Pancreas (tissue), 10 donors: ENCODE data around the gene COA6. TPM values are rescaled to one million over a fixed set of nuclear protein-coding genes. Genes with fewer than 3 reads are reported as not detected.

Experiments
- ATAC-seq, 4 donors: fragments of 200-7000 bp; cut with Tn5 transposase; one replicate each; pipeline versions ENCODE4 v1.8.0 to v1.9.1; 2020; ENCODE audit warnings: mild to moderate bottlenecking in 4 of 4, moderate library complexity in 4 of 4
- DNase-seq, 6 donors: peaks; one replicate each; pipeline ENCODE4 v3.0.0-alpha.2; 2020
- FAIRE-seq: peaks from 2 replicates; lab custom pipeline; 2012; peaks lifted over from hg19 to GRCh38; lab: Jason Lieb, UNC
- H3K27ac ChIP-seq, 4 donors: fragments of 200-600 bp; sonication (generic); 1 replicate in 3 of 4; 2 replicates in 1 of 4; pipeline versions ENCODE4 v1.5.0 to v1.8.0; 2020
- H3K27me3 ChIP-seq, 4 donors: fragments of 200-600 bp; one replicate each; pipeline ENCODE4 v1.8.0; 2021
- H3K36me3 ChIP-seq, 3 donors: fragments of 200-600 bp; sonication (generic) in 1 of 3; one replicate each; pipeline versions ENCODE4 v1.5.0 to v1.8.0; 2020 to 2021
- H3K4me1 ChIP-seq, 3 donors: fragments of 200-600 bp; one replicate each; pipeline ENCODE4 v1.8.0; 2021
- H3K4me3 ChIP-seq, 4 donors: fragments of 200-600 bp; sonication (generic) in 2 of 4; one replicate each; pipeline versions ENCODE4 v1.5.0 to v1.8.0; 2020 to 2021
- H3K9me3 ChIP-seq, 4 donors: fragments of 200-600 bp; one replicate each; pipeline ENCODE4 v1.8.0; 2021
- whole genome bisulfite sequencing, 2 donors: extraction: QIAGEN DNeasy Blood & Tissue Kit; methylation state at CpG; one replicate each; pipeline ENCODE4 v1.1.7; 2013; 5-methylcytosine and 5-hydroxymethylcytosine counted together
- intact Hi-C, 3 donors: fragments of 100-400 bp; cut with DNase I; formaldehyde crosslinking; loops; one replicate each; pipeline versions ENCODE4 v1.11.1 to v1.14.2; 2022
- polyA plus RNA-seq, 2 donors: library from polyadenylated mRNA; stranded (reverse); fragments of 200-250 nt; gene quantifications; one replicate each; pipeline ENCODE4 v1.2.3, GENCODE V29; 2013
- total RNA-seq, 6 donors: library from RNA; stranded (reverse); fragmentation: NEBNext Ultra II Directional in 4 of 6; extraction: Animal tissue kit (Norgen Biotek cat#: 25700) in 4 of 6; gene quantifications; one replicate each; pipeline versions ENCODE4 v1.2.1 to v1.2.4, GENCODE V29; 2021 to 2023
- TF ChIP-seq, protein P1 (sequence below), 4 donors: fragments of 200-600 bp; sonication (generic) in 3 of 4; IDR thresholded peaks; one replicate each; pipeline versions ENCODE4 v1.5.0 to v1.8.0; 2021; ENCODE audit warnings: antibody characterized with exemption in 4 of 4
- donor health status: healthy with polysubstance abuse.
- donor health status: DM: no; HTN: no; CAD: no; lungs with moderate emphysema.
- donor health status: DM: no; HTN: no; CAD: no.
- donor health status: control.
- donor health status: control.
- donor health status: Bipolar disorder and iron deficiency.
- donor health status: DM: yes; HTN: yes; CAD: no.
- donor health status: DM: no; HTN: no; CAD: no.
- donor health status: DM: no; HTN: no; CAD: no.
- donor health status: DM: yes; HTN: yes; CAD: no.

Gene COA6
- total and polyA plus RNA-seq, 8 donors = 6.4 to 23.6 (median 10.0) TPM

DNA sequence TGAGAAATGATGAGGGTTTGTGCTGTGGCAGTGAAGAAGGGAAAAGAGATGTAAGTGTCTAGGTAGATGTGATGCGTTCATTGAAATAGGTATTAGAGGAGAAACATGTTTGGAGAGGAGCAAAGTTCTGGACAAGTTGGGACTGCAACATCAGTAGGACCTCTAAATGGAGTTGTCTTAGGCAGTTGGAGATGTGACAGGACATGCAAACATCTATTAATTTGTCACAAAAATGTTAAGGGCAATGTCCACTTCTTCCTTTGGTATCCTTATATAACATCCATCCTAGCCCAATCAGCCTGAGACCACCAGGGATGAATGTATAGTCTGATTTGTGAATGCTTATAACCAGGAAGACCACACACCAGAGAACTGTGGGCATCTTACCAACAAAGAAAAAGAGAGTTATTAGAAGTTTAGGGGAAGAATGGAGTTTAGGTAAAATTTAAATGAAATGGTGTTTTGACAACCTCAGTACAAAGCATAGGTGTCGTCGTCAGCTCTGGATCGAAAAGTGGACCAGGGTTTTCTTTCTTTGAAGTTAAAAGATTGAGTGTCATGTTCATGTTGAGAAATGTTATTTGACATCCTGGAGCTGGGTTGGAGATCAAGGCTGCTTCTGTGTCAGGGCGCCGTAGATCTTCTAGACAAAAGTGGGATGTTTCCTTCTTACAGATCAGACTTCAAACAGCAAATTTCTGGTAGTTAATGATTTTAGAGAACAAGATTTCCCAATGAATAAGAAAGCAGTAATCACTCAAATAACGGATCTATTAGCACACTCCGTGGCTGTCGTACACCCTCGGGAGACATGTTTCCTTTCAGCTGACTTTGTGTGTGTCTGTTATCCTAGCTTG lies 8.7 kb downstream of the COA6 start:
- no peak for ATAC-seq
- 83 to 85% methylated on average over 10 of the region's 10 CpGs for WGBS, 2 donors
- DNase-seq = no peak
- no peak overlapping the region for H3K4me3 ChIP-seq
- TF ChIP-seq, protein P1, sequence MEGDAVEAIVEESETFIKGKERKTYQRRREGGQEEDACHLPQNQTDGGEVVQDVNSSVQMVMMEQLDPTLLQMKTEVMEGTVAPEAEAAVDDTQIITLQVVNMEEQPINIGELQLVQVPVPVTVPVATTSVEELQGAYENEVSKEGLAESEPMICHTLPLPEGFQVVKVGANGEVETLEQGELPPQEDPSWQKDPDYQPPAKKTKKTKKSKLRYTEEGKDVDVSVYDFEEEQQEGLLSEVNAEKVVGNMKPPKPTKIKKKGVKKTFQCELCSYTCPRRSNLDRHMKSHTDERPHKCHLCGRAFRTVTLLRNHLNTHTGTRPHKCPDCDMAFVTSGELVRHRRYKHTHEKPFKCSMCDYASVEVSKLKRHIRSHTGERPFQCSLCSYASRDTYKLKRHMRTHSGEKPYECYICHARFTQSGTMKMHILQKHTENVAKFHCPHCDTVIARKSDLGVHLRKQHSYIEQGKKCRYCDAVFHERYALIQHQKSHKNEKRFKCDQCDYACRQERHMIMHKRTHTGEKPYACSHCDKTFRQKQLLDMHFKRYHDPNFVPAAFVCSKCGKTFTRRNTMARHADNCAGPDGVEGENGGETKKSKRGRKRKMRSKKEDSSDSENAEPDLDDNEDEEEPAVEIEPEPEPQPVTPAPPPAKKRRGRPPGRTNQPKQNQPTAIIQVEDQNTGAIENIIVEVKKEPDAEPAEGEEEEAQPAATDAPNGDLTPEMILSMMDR (IDR thresholded peaks at IDR 0.05) = no peak
- H3K9me3 ChIP-seq = no peaks in the 10 kb centered on the region
- no peak for FAIRE-seq
- H3K27me3 ChIP-seq = no peaks in the 10 kb centered on the region
- intact Hi-C loops = no loop called here
- H3K27ac ChIP-seq = no peak overlapping the region
- H3K4me1 ChIP-seq = no peaks in the 10 kb centered on the region
- H3K36me3 ChIP-seq = peaks cover 0 to 7% (median 0%) of the 10 kb centered on the region in 3 donors

DNA sequence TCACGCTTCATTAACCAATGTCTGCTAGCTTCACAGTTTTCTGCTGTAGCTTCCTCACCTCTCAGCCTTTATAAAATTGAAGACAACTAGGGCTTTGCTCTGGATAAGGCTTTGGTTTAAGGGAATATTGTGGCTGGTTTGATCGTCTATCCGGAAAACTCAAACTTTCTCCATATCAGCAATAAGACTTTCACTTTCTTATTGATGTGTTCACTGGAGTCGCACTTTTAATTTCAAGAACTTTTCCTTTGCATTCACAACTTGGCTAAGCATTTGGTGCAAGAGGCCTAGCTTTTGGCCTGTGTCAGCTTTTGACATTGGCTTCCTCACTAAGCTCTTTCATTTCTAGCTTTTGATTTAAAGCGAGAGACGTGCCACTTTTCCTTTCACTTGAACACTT lies 12.9 kb downstream of the COA6 start:
- no peak for ATAC-seq
- WGBS, 2 donors = 95 to 96% methylated on average over 6 of the region's 6 CpGs
- H3K36me3 ChIP-seq = no peaks in the 10 kb centered on the region

DNA sequence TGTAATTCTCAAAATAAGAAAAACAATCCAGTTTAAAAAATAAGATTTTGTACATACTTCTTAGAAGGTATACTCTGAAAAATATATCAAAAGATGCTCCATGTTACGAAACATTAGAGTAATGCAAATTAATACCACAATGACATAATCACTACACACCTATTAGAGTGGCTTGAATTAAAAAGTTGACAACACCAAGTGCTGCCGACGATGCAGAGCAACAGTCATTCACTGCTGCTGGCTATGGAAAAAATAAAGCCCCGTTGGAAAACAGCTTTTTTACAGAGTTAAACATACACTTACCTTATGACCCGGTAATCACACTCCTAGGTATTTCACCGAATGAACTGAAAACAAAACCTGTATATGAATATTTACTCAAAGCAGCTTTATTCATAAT lies 14.8 kb downstream of the COA6 start:
- no peak for DNase-seq
- no peaks in the 10 kb centered on the region for H3K27me3 ChIP-seq
- no peaks in the 10 kb centered on the region for H3K4me1 ChIP-seq
- no peaks in the 10 kb centered on the region for H3K9me3 ChIP-seq
- TF ChIP-seq, protein P1 (IDR thresholded peaks at IDR 0.05) = no peak
- no peak overlapping the region for H3K27ac ChIP-seq
- no peak overlapping the region for H3K4me3 ChIP-seq
- peaks cover 0 to 2% (median 0%) of the 10 kb centered on the region in 3 donors for H3K36me3 ChIP-seq
- ATAC-seq = no peak
- FAIRE-seq = no peak
- 63 to 71% methylated on average over 6 of the region's 6 CpGs for WGBS, 2 donors
- intact Hi-C loops = no loop called here

More for the DNA sequence above, 12.9 kb downstream of the COA6 start:
- FAIRE-seq (no peak), DNase-seq (no peak)
- H3K4me1 ChIP-seq = no peaks in the 10 kb centered on the region
- TF ChIP-seq, protein P1 (IDR thresholded peaks at IDR 0.05) = no peak
- no peak overlapping the region for H3K27ac ChIP-seq
- H3K9me3 ChIP-seq = no peaks in the 10 kb centered on the region
- H3K27me3 ChIP-seq = no peaks in the 10 kb centered on the region
- H3K4me3 ChIP-seq = no peak overlapping the region
- intact Hi-C loops = no loop called here

DNA sequence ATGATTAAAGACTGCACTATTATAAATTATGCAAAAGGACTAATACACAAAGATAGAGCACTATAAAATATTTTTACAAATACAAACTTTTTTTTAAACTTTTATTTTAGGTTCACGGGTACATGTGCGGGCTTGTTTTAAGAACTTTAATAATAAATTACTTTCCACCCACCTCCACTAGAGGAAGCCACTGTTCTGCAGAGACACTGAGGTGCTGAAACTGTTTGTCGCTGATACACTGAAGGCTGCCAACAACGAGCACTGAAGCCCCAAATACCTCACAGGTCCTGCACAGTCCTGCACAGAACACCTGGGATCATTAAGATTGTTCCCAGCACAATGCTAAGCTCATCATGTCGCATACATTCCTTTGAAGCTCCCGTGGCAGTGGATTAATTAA lies 19.9 kb downstream of the COA6 start:
- no peak for ATAC-seq
- Histone ChIP-seq H3K4me1 (no peaks in the 10 kb centered on the region), H3K27ac (no peak overlapping the region), H3K27me3 (no peaks in the 10 kb centered on the region), H3K4me3 (no peak overlapping the region), H3K9me3 (no peaks in the 10 kb centered on the region), H3K36me3 (peaks cover 0 to 2% (median 0%) of the 10 kb centered on the region in 3 donors)
- FAIRE-seq = no peak
- TF ChIP-seq, protein P1 (IDR thresholded peaks at IDR 0.05) = no peak
- intact Hi-C loops = no loop called here
- DNase-seq = no peak
- 65 to 76% methylated on average over 6 of the region's 6 CpGs for WGBS, 2 donors

DNA sequence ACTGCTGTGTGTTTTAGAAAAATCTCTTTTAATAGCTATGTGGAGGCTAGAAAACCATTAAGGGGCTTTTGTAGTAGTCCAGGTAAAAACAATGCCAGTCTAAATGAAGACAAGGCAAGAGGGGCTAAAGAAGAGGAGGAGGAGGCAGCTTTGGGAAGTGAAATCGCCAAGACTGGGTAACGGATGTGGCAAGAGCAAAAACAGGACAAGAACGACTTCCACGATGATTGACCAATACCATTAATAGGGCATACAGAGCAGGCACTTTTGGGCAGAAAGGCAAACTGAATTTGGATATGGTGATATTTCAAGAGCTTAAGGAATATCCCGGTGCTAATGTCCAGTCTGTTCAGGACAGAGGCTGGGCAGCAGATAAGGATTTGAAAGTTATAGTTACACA lies 22.0 kb downstream of the COA6 start:
- TF ChIP-seq, protein P1 (IDR thresholded peaks at IDR 0.05) = no peak
- H3K27ac ChIP-seq = no peak overlapping the region
- intact Hi-C loops = no loop called here
- FAIRE-seq (no peak), DNase-seq (no peak), ATAC-seq (no peak)
- 85 to 94% methylated on average over 5 of the region's 5 CpGs for WGBS, 2 donors
- H3K4me1 ChIP-seq = no peaks in the 10 kb centered on the region
- H3K36me3 ChIP-seq = peaks cover 0 to 4% (median 2%) of the 10 kb centered on the region in 3 donors
- no peaks in the 10 kb centered on the region for H3K9me3 ChIP-seq
- H3K27me3 ChIP-seq = no peaks in the 10 kb centered on the region
- H3K4me3 ChIP-seq = no peak overlapping the region
